ENCODE results near the gene DEXI. TPM values are rescaled to one million over a fixed set of nuclear protein-coding genes. Genes with fewer than 3 reads are reported as not detected.

DEXI gene
- total RNA-seq, 2 donors from 2014 or later: 36.0 to 39.8 TPM

- intact Hi-C loops (cut with DNase I): loop anchor here in 1 of 2 donors (10.0 kb wide), 1 partner anchor 166 kb away; no protein-coding TSS in a partner anchor
- no peak for DNase-seq (ENCODE audit: low spot score)
Measured at GRCh38 chr16:10920726-10921427, 21.4 kb downstream of the DEXI start.

GRCh38 chr16:10919003-10919351, 23.3 kb downstream of the DEXI start:
- DNase-seq (ENCODE audit: low spot score): no peak
- intact Hi-C loops (cut with DNase I): loop anchor here (5.0 kb wide), 2 partner anchors 172 to 402 kb away; no protein-coding TSS in a partner anchor

- DNase-seq (ENCODE audit: low spot score): peak; percentile 97
- intact Hi-C loops (cut with DNase I): loop anchor here (5.0 kb wide), 2 partner anchors 171 to 401 kb away; no protein-coding TSS in a partner anchor
Measured at GRCh38 chr16:10918294-10919002, 23.8 kb downstream of the DEXI start.

GRCh38 chr16:10916534-10916933, 25.7 kb downstream of the DEXI start:
- intact Hi-C loops (cut with DNase I): loop anchor here (5.0 kb wide), 2 partner anchors 169 to 399 kb away; no protein-coding TSS in a partner anchor
- no peak for DNase-seq (ENCODE audit: low spot score)

GRCh38 chr16:10911267-10911666, 31.0 kb downstream of the DEXI start:
- intact Hi-C loops (cut with DNase I): no loop called here
- no peak for DNase-seq (ENCODE audit: low spot score)

GRCh38 chr16:10907757-10908045, 34.6 kb downstream of the DEXI start:
- no peak for DNase-seq (ENCODE audit: low spot score)
- intact Hi-C loops (cut with DNase I): no loop called here

- no peak for DNase-seq (ENCODE audit: low spot score)
- intact Hi-C loops (cut with DNase I): no loop called here
Measured at GRCh38 chr16:10906914-10907756, 35.1 kb downstream of the DEXI start.

GRCh38 chr16:10906482-10906881, 35.8 kb downstream of the DEXI start:
- intact Hi-C loops (cut with DNase I): no loop called here
- DNase-seq (ENCODE audit: low spot score): no peak

- no peak for DNase-seq (ENCODE audit: low spot score)
- intact Hi-C loops (cut with DNase I): no loop called here
Measured at GRCh38 chr16:10902999-10903398, 39.3 kb downstream of the DEXI start.

- intact Hi-C loops (cut with DNase I): no loop called here
- no peak for DNase-seq (ENCODE audit: low spot score)
Measured at GRCh38 chr16:10897134-10897533, 45.1 kb downstream of the DEXI start.

GRCh38 chr16:10896723-10897122, 45.5 kb downstream of the DEXI start:
- DNase-seq (ENCODE audit: low spot score): no peak
- intact Hi-C loops (cut with DNase I): no loop called here

- intact Hi-C loops (cut with DNase I): no loop called here
- no peak for DNase-seq (ENCODE audit: low spot score)
Measured at GRCh38 chr16:10896165-10896564, 46.1 kb downstream of the DEXI start.

- DNase-seq (ENCODE audit: low spot score): peak; percentile 85
- intact Hi-C loops (cut with DNase I): no loop called here
Measured at GRCh38 chr16:10895053-10895946, 47.0 kb downstream of the DEXI start.

GRCh38 chr16:10892782-10893318, 49.4 kb downstream of the DEXI start:
- DNase-seq (ENCODE audit: low spot score): no peak
- intact Hi-C loops (cut with DNase I): no loop called here

GRCh38 chr16:10889855-10890254, 52.4 kb downstream of the DEXI start:
- intact Hi-C loops (cut with DNase I): loop anchor here in 1 of 2 donors (2.0 kb wide), 1 partner anchor 65 kb away; no protein-coding TSS in a partner anchor
- DNase-seq (ENCODE audit: low spot score): no peak

GRCh38 chr16:10888320-10888937, 53.8 kb downstream of the DEXI start:
- intact Hi-C loops (cut with DNase I): loop anchor here in 1 of 2 donors (2.0 kb wide), 1 partner anchor 66 kb away; no protein-coding TSS in a partner anchor
- DNase-seq (ENCODE audit: low spot score): no peak

- peak; percentile 42 for DNase-seq (ENCODE audit: low spot score)
- intact Hi-C loops (cut with DNase I): no loop called here
Measured at GRCh38 chr16:10885246-10885645, 57.0 kb downstream of the DEXI start.

- DNase-seq (ENCODE audit: low spot score): peak; percentile 47
Measured at GRCh38 chr16:10883004-10883403, 59.3 kb downstream of the DEXI start.

More at GRCh38 chr16:10883004-10883403, 59.3 kb downstream of the DEXI start:
- intact Hi-C loops (cut with DNase I): no loop called here

Data from posterior vena cava (tissue), 2 donors.